K562 (cell line): ENCODE measurements around the gene TBC1D3B. TPM values are rescaled to one million over a fixed set of nuclear protein-coding genes. Genes with fewer than 3 reads are reported as not detected.

ENCODE experiments used
- ATAC-seq: fragments of 200-7000 bp; cut with Tn5 transposase; 3 replicates; pipeline ENCODE4 v1.9.1; 2020; ENCODE audit warnings: moderate library complexity
- BruUV-seq: library from RNA; stranded (reverse); fragments of 400-500 nt; replicated peaks from 2 replicates; lab custom pipeline; 2021; lab: Mats Ljungman, UMichigan
- CTCF ChIA-PET: fragments of 300-600 bp; formaldehyde crosslinking; extraction: SDS; loops from one replicate; lab custom pipeline; 2021; ENCODE audit warnings: low intra/inter-chr PET ratio; lab: Yijun Ruan, JAX
- POLR2A ChIA-PET: fragments of 300-600, 350-650 bp; sonication (Branson Sonifier 250); formaldehyde crosslinking; extraction: SDS; loops from one replicate; lab custom pipeline; 2021; ENCODE audit warnings: antibody characterized with exemption, inconsistent platforms; lab: Yijun Ruan, JAX
- DNase-seq, 4 experiments: peaks; one replicate each; pipeline versions ENCODE4 v3.0.0 to v3.0.0-alpha.2; 2011 to 2018; ENCODE audit warnings: low spot score in 3 of 4, mixed read lengths in 3 of 4; ENCODE audit errors: extremely low read depth in 1 of 4
- FAIRE-seq: peaks from 2 replicates; lab custom pipeline; 2011; peaks lifted over from hg19 to GRCh38; lab: Jason Lieb, UNC
- H2AFZ ChIP-seq: 2 replicates; pipeline ENCODE4 v1.6.0; 2011; ENCODE audit warnings: low read depth, low read length, control low read depth, inconsistent platforms
- H3K27ac ChIP-seq: fragments of 200-600 bp; 3 replicates; pipeline ENCODE4 v1.8.0; 2011; ENCODE audit warnings: low read depth, mild to moderate bottlenecking, control low read depth, inconsistent platforms, low read length, moderate library complexity, mixed read lengths; ENCODE audit errors: extremely low read depth
- H3K27me3 ChIP-seq, 2 experiments: fragments of 300-600 bp in 1 of 2; 2 replicates in 1 of 2; 3 replicates in 1 of 2; pipeline versions ENCODE4 v1.6.0 to v1.8.0; 2011; ENCODE audit warnings: inconsistent platforms in 2 of 2, low read length in 2 of 2, mild to moderate bottlenecking in 1 of 2, mixed read lengths in 1 of 2, moderate library complexity in 1 of 2; ENCODE audit not compliant: control insufficient read depth in 2 of 2, insufficient read depth in 2 of 2
- H3K36me3 ChIP-seq: fragments of 300-600 bp; 3 replicates; pipeline ENCODE4 v1.8.0; 2011; ENCODE audit warnings: mild to moderate bottlenecking, low read length, inconsistent platforms; ENCODE audit not compliant: control insufficient read depth, insufficient read depth
- H3K4me1 ChIP-seq, 2 experiments: fragments of 200-600 bp in 1 of 2; replicated peaks in 1 of 2; 2 replicates in 1 of 2; 3 replicates in 1 of 2; pipeline versions ENCODE4 v1.5.1 to v1.8.0; 2011; ENCODE audit warnings: inconsistent platforms in 2 of 2, low read length in 2 of 2, mild to moderate bottlenecking in 1 of 2, mixed read lengths in 1 of 2, moderate library complexity in 1 of 2; ENCODE audit not compliant: control insufficient read depth in 2 of 2, insufficient read depth in 2 of 2
- H3K4me2 ChIP-seq: 2 replicates; pipeline ENCODE4 v1.6.1; 2011; ENCODE audit warnings: low read length, control low read depth, inconsistent platforms, mixed read lengths; ENCODE audit not compliant: insufficient read depth
- H3K4me3 ChIP-seq: fragments of 200-600 bp; sonication (generic), shearing (Covaris generic); 2 replicates; pipeline ENCODE4 v1.5.1; 2016; ENCODE audit warnings: control low read depth, inconsistent platforms
- H3K79me2 ChIP-seq: fragments of 200-600 bp; 3 replicates; pipeline ENCODE4 v1.8.0; 2011; ENCODE audit warnings: low read length, inconsistent platforms; ENCODE audit not compliant: control insufficient read depth, insufficient read depth
- H3K9ac ChIP-seq, 2 experiments: 2 replicates each; pipeline versions ENCODE4 v1.6.0 to v1.6.1; 2011; ENCODE audit warnings: low read depth in 2 of 2, low read length in 2 of 2, control low read depth in 1 of 2, inconsistent platforms in 1 of 2, mild to moderate bottlenecking in 1 of 2, mixed read lengths in 1 of 2; ENCODE audit not compliant: insufficient read depth in 1 of 2
- H3K9me1 ChIP-seq: one replicate; pipeline ENCODE4 v1.6.0; 2011; ENCODE audit warnings: inconsistent platforms, mild to moderate bottlenecking, low read length, moderate library complexity; ENCODE audit not compliant: control insufficient read depth, insufficient read depth
- H3K9me3 ChIP-seq: replicated peaks from 2 replicates; pipeline ENCODE4 v1.5.1; 2011; ENCODE audit warnings: low read depth, low read length, inconsistent platforms; ENCODE audit not compliant: control insufficient read depth, insufficient read depth
- H4K20me1 ChIP-seq: replicated peaks from 2 replicates; pipeline ENCODE4 v1.6.1; 2011; ENCODE audit warnings: low read length, inconsistent platforms, mixed read lengths; ENCODE audit not compliant: control insufficient read depth, insufficient read depth
- BCOR ChIP-seq: fragments of 450-650 bp; IDR thresholded peaks from 2 replicates; pipeline ENCODE4 v1.6.1; 2016
- BHLHE40 ChIP-seq: IDR thresholded peaks from 2 replicates; pipeline ENCODE4 v1.6.1; 2011; ENCODE audit warnings: low read length, improper control_type of control experiment
- DIDO1 ChIP-seq: fragments of 450-650 bp; IDR thresholded peaks from 2 replicates; pipeline ENCODE4 v1.6.1; 2016; ENCODE audit warnings: low read depth, missing biosample characterization, missing genetic modification characterization
- GABPB1 ChIP-seq: sonication (generic); formaldehyde crosslinking; IDR thresholded peaks from 2 replicates; pipeline ENCODE4 v1.8.0; 2022; ENCODE audit warnings: mild to moderate bottlenecking, missing genetic modification reagents
- KAT2B ChIP-seq: IDR thresholded peaks from one replicate; pipeline ENCODE4 v1.6.1; 2012; ENCODE audit warnings: low read depth, mild to moderate bottlenecking, control low read depth, inconsistent platforms, low read length, moderate library complexity
- TEAD4 ChIP-seq, 2 experiments: sonication (generic) in 1 of 2; formaldehyde crosslinking in 1 of 2; IDR thresholded peaks; 2 replicates each; pipeline versions ENCODE4 v1.6.1 to v1.8.0; 2012 to 2022; ENCODE audit warnings: borderline replicate concordance in 1 of 2, inconsistent platforms in 1 of 2, low read length in 1 of 2, mild to moderate bottlenecking in 1 of 2, missing genetic modification reagents in 1 of 2
- ZNF444 ChIP-seq: fragments of 250-450 bp; sonication (Bioruptor Pico); IDR thresholded peaks from 2 replicates; pipeline ENCODE4 v1.4.0; 2020; ENCODE audit warnings: mild to moderate bottlenecking, moderate library complexity
- WGBS: fragments of 100-300 bp; shearing (Covaris generic); methylation state at CpG from one replicate; pipeline ENCODE4 v1.1.6; 2016; ENCODE audit warnings: low coverage, mixed read lengths; ENCODE audit not compliant: insufficient coverage; ENCODE audit errors: missing lambda C conversion rate; 5-methylcytosine and 5-hydroxymethylcytosine counted together
- in situ Hi-C: fragments of 300-500 bp; cut with MboI; formaldehyde crosslinking; loops from 4 replicates; pipeline ENCODE4 v1.15.0; 2018; ENCODE audit warnings: inconsistent platforms, mixed read lengths
- intact Hi-C: fragments of 100-400 bp; cut with micrococcal nuclease; formaldehyde crosslinking; loops from 2 replicates; pipeline ENCODE4 v1.14.2; 2022
- polyA plus RNA-seq, 8 experiments: library from polyadenylated mRNA; depleted of rRNA in 4 of 8; stranded (reverse) in 5 of 8; unstranded in 3 of 8; fragments of >200 nt; fragmentation: Nextera tagmentation in 2 of 8; fragmentation: Illumina TruSeq in 1 of 8; extraction: Ambion mirVana in 2 of 8; extraction: Trizol in 1 of 8; gene quantifications; 2 replicates each; pipeline versions ENCODE4 v1.2.1 to v1.2.3, GENCODE V29; 2011 to 2014; ENCODE audit warnings: inconsistent platforms in 1 of 8, missing spikeins in 1 of 8
- total RNA-seq, 7 experiments: library from RNA; depleted of rRNA in 6 of 7; stranded (reverse); fragments of >200 nt in 6 of 7; fragmentation: Illumina TruSeq in 2 of 7; extraction: Trizol in 2 of 7; gene quantifications; 2 replicates each; pipeline versions ENCODE4 v1.2.1 to v1.2.3, GENCODE V29; 2011 to 2021; ENCODE audit warnings: low replicate concordance in 1 of 7

TBC1D3B gene
- total and polyA plus RNA-seq, 9 of the 15 experiments (the other 6 are each of a cell fraction or from before 2014, with no cell fraction given): 0.29 to 0.60 TPM; not detected in 7

GRCh38 chr17:36120221-36120620 lies 56.2 kb downstream of the TBC1D3B start:
- TF ChIP-seq ZNF444 (CRISPR knock-in tag): no peak
- TF ChIP-seq GABPB1 (CRISPR knock-in tag): no peak
- no peak for TF ChIP-seq BCOR
- TF ChIP-seq KAT2B: no peak
- TF ChIP-seq TEAD4 (IDR thresholded peaks at IDR 0.05; ENCODE audit: low read length): no peak
- TF ChIP-seq TEAD4 (CRISPR knock-in tag; IDR thresholded peaks at IDR 0.05; ENCODE audit: borderline replicate concordance): no peak
- TF ChIP-seq DIDO1 (tag): no peak
- no peak for TF ChIP-seq BHLHE40
- Histone ChIP-seq H3K36me3 (no peaks in the 10 kb centered on the region), H4K20me1 (no peaks in the 10 kb centered on the region), H3K4me1 (no peaks in the 10 kb centered on the region), H3K79me2 (no peaks in the 10 kb centered on the region), H2AFZ (no peak overlapping the region), H3K9me3 (no peaks in the 10 kb centered on the region), H3K9ac (no peak overlapping the region), H3K4me2 (no peak overlapping the region), H3K4me3 (no peak overlapping the region), H3K27me3 (no peaks in the 10 kb centered on the region), H3K27ac (no peak overlapping the region), H3K9me1 (no peaks in the 10 kb centered on the region)
- POLR2A ChIA-PET: interaction anchor here (2.0 kb wide), 1 partner anchor 10 kb away, joined by 5 read pairs; no protein-coding TSS in a partner anchor
- no peak for ATAC-seq
- no peak for DNase-seq
- in situ Hi-C loops: no loop called here
- CTCF ChIA-PET: no interaction called here
- no peak for FAIRE-seq
- no TSS peak for BruUV-seq
- intact Hi-C loops: no loop called here
- WGBS: 0% methylated on average over 3 of the region's 3 CpGs
